Neural progenitor cell (in vitro differentiated cells): ENCODE results near the gene NAT10. TPM values are rescaled to one million over a fixed set of nuclear protein-coding genes. Genes with fewer than 3 reads are reported as not detected.
"Not testable (repeated sequence)": the region's sequence is repeated elsewhere in the genome, so short reads cannot be mapped to it uniquely, and the experiment has no call there.

Source experiments
- DNase-seq: peaks from one replicate; pipeline ENCODE4 v3.0.0-alpha.2; 2016; ENCODE audit warnings: low spot score
- H2AFZ ChIP-seq: fragments of 200-600 bp; sonication (generic); replicated peaks from 2 replicates; pipeline ENCODE4 v1.6.1; 2016; ENCODE audit warnings: antibody characterized with exemption
- H3F3A ChIP-seq: fragments of 200-600 bp; sonication (generic); 2 replicates; pipeline ENCODE4 v1.6.1; 2016; ENCODE audit warnings: antibody characterized with exemption, low read depth
- H3K27ac ChIP-seq: fragments of 200-600 bp; sonication (generic); 2 replicates; pipeline ENCODE4 v1.5.1; 2016; ENCODE audit warnings: mild to moderate bottlenecking
- H3K27me3 ChIP-seq: fragments of 200-600 bp; sonication (generic); 2 replicates; pipeline ENCODE4 v1.6.1; 2016; ENCODE audit warnings: mild to moderate bottlenecking, moderate library complexity
- H3K36me3 ChIP-seq: fragments of 200-600 bp; sonication (generic); 2 replicates; pipeline ENCODE4 v1.5.1; 2016
- H3K4me1 ChIP-seq: fragments of 200-600 bp; sonication (generic); 2 replicates; pipeline ENCODE4 v1.6.1; 2016; ENCODE audit warnings: mixed run types
- H3K4me2 ChIP-seq: fragments of 200-600 bp; sonication (generic); 2 replicates; pipeline ENCODE4 v1.6.1; 2016
- H3K4me3 ChIP-seq: fragments of 200-600 bp; sonication (generic); 2 replicates; pipeline ENCODE4 v1.5.1; 2016
- H3K79me2 ChIP-seq: fragments of 200-600 bp; sonication (generic); 2 replicates; pipeline ENCODE4 v1.6.1; 2016; ENCODE audit warnings: low read depth
- H3K9ac ChIP-seq: fragments of 200-600 bp; sonication (generic); 2 replicates; pipeline ENCODE4 v1.6.1; 2016
- H3K9me3 ChIP-seq: fragments of 200-600 bp; sonication (generic); 2 replicates; pipeline ENCODE4 v1.5.1; 2016; ENCODE audit warnings: low read depth
- H4K20me1 ChIP-seq: fragments of 200-600 bp; sonication (generic); 2 replicates; pipeline ENCODE4 v1.6.1; 2016; ENCODE audit warnings: low read depth
- H3K27ac Mint-ChIP-seq: 3 replicates; pipeline ENCODE4 v1.8.0; 2021; ENCODE audit warnings: mixed read lengths
- H3K27me3 Mint-ChIP-seq: 2 replicates; pipeline ENCODE4 v1.8.0; 2022; ENCODE audit warnings: low read depth, mild to moderate bottlenecking, inconsistent platforms, moderate library complexity, mixed read lengths; ENCODE audit not compliant: insufficient read depth
- H3K36me3 Mint-ChIP-seq: 3 replicates; pipeline ENCODE4 v1.8.0; 2021; ENCODE audit warnings: mixed read lengths
- H3K4me1 Mint-ChIP-seq: 3 replicates; pipeline ENCODE4 v1.8.0; 2021; ENCODE audit warnings: mixed read lengths
- H3K4me3 Mint-ChIP-seq: 3 replicates; pipeline ENCODE4 v1.8.0; 2021; ENCODE audit warnings: mild to moderate bottlenecking, moderate library complexity, mixed read lengths
- H3K9me3 Mint-ChIP-seq: 3 replicates; pipeline ENCODE4 v1.8.0; 2020; ENCODE audit warnings: mixed read lengths
- EZH2 ChIP-seq: fragments of 200-600 bp; sonication (generic); IDR thresholded peaks from 2 replicates; pipeline ENCODE4 v1.6.1; 2017; ENCODE audit warnings: antibody characterized with exemption, mild to moderate bottlenecking, moderate library complexity
- EZH2phosphoT487 ChIP-seq: fragments of 200-600 bp; sonication (generic); IDR thresholded peaks from 2 replicates; pipeline ENCODE4 v1.6.1; 2017; ENCODE audit warnings: antibody characterized with exemption
- total RNA-seq: library from RNA; depleted of rRNA; stranded (reverse); fragments of >200 nt; gene quantifications from 2 replicates; pipeline ENCODE4 v1.2.3, GENCODE V29; 2015; ENCODE audit warnings: low replicate concordance
- TF ChIP-seq, protein P1 (sequence below): fragments of 200-600 bp; sonication (generic); IDR thresholded peaks from 2 replicates; pipeline ENCODE4 v1.5.1; 2017; ENCODE audit warnings: antibody characterized with exemption, mild to moderate bottlenecking

The NAT10 gene
- total RNA-seq, 1 donor from 2014 or later, result 42.9 TPM

DNA sequence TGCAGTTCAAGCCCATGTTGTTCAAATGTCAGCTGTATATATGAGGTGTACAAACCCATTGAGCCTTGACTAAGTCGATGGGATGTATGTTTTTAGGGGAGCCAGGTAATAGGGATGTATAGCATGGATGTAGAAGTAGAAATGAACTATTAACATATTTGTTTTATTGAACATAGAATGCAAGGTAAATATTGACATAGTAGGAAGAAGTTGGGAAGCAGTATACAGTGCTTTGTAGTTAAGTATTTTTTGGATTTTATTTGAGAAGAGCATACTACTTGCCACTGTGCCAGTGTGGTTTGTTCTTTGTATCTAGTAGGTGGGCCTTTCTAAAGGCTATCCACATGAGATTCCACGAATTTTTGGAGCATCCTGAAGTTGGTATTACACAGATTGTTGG is 20.8 kb upstream of the NAT10 start:
- Histone ChIP-seq H3K9me3 (no peaks in the 10 kb centered on the region), H3K27me3 (no peaks in the 10 kb centered on the region), H3K4me2 (no peak overlapping the region), H3K4me3 (no peak overlapping the region), H2AFZ (no peak overlapping the region), H3K79me2 (peaks cover 88% of the 10 kb centered on the region), H3K4me1 (no peaks in the 10 kb centered on the region), H3K27ac (no peak overlapping the region), H4K20me1 (peaks cover 47% of the 10 kb centered on the region), H3K36me3 (peaks cover 47% of the 10 kb centered on the region), H3F3A (peaks cover 21% of the 10 kb centered on the region), H3K9ac (no peak overlapping the region)
- no peak for DNase-seq
- Mint-ChIP-seq H3K27me3 (peaks cover 4% of the 10 kb centered on the region), H3K27ac (no peak overlapping the region), H3K4me1 (no peaks in the 10 kb centered on the region), H3K36me3 (peaks cover 45% of the 10 kb centered on the region), H3K9me3 (no peaks in the 10 kb centered on the region), H3K4me3 (no peak overlapping the region)
- no peak for TF ChIP-seq EZH2phosphoT487
- TF ChIP-seq EZH2, result no peak
- TF ChIP-seq, protein P1, sequence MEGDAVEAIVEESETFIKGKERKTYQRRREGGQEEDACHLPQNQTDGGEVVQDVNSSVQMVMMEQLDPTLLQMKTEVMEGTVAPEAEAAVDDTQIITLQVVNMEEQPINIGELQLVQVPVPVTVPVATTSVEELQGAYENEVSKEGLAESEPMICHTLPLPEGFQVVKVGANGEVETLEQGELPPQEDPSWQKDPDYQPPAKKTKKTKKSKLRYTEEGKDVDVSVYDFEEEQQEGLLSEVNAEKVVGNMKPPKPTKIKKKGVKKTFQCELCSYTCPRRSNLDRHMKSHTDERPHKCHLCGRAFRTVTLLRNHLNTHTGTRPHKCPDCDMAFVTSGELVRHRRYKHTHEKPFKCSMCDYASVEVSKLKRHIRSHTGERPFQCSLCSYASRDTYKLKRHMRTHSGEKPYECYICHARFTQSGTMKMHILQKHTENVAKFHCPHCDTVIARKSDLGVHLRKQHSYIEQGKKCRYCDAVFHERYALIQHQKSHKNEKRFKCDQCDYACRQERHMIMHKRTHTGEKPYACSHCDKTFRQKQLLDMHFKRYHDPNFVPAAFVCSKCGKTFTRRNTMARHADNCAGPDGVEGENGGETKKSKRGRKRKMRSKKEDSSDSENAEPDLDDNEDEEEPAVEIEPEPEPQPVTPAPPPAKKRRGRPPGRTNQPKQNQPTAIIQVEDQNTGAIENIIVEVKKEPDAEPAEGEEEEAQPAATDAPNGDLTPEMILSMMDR, result no peak

DNA sequence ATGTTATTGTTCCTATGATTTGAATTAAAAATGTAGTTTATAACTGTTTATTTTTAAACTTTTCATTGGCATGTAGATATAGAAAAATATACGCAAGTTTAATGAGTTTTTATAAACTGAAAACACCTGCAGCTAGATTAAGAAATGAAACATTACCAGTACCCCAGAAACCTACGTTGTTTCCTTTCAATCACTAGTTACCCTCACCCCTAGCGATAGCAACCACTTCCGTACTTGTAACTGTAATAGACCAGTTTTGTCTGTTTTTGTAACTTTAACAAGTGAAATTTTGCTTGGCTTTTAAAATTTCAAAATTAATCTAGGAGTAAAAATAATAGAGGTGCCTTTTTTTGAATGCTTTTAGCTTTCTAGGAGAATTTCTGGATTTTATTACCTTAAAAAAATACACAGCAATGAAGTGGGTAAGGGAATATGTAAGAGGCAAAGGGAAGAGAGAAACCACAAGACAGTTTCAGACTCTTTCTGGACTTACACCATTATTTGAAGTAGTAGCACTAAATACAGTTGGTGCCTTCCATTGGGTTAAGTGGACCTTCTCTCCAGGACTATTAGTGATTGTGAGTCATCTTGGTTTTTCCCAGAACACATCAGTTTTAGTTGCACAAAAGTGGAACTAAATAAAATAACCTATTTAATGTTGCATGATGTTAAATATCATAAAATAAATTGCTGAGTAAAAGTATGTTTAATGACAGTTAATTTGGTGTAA is 18.7 kb upstream of the NAT10 start:
- H3K27me3 Mint-ChIP-seq, result peaks cover 4% of the 10 kb centered on the region
- Histone ChIP-seq H3K9me3 (no peaks in the 10 kb centered on the region), H3K79me2 (peaks cover 88% of the 10 kb centered on the region), H3F3A (peaks cover 36% of the 10 kb centered on the region), H3K4me3 (no peak overlapping the region), H3K36me3 (peaks cover 60% of the 10 kb centered on the region), H3K4me2 (no peak overlapping the region), H3K27ac (no peak overlapping the region), H2AFZ (no peak overlapping the region), H4K20me1 (peaks cover 57% of the 10 kb centered on the region), H3K9ac (no peak overlapping the region), H3K4me1 (no peaks in the 10 kb centered on the region), H3K27me3 (no peaks in the 10 kb centered on the region)
- H3K36me3 Mint-ChIP-seq, result peaks cover 50% of the 10 kb centered on the region
- TF ChIP-seq EZH2phosphoT487, result no peak
- H3K9me3 Mint-ChIP-seq, result no peaks in the 10 kb centered on the region
- no peak overlapping the region for H3K4me3 Mint-ChIP-seq
- H3K27ac Mint-ChIP-seq, result no peak overlapping the region
- no peak for DNase-seq
- no peaks in the 10 kb centered on the region for H3K4me1 Mint-ChIP-seq

DNA sequence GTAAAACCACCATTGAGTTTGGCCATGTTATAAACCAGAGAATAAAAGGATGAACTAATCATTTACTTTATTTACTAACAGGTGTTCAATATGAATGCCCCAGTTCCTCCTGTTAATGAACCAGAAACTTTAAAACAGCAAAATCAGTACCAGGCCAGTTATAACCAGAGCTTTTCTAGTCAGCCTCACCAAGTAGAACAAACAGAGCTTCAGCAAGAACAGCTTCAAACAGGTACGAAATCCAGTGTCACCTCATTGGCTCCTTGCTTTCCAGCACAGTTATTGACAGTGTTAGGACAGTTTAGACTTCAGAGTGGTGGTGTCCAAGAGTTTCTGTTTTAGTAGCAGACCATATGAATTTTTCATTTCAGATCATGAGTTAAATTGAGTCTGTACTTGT is 13.6 kb upstream of the NAT10 start:
- Histone ChIP-seq H3K27ac (no peak overlapping the region), H3K9me3 (no peaks in the 10 kb centered on the region), H3K4me3 (no peak overlapping the region), H3K36me3 (peaks cover 66% of the 10 kb centered on the region), H3K4me1 (no peaks in the 10 kb centered on the region), H3K27me3 (no peaks in the 10 kb centered on the region), H3K4me2 (no peak overlapping the region), H2AFZ (no peak overlapping the region), H3K9ac (no peak overlapping the region), H3K79me2 (peaks cover 82% of the 10 kb centered on the region), H4K20me1 (peaks cover 64% of the 10 kb centered on the region), H3F3A (peaks cover 42% of the 10 kb centered on the region)
- H3K36me3 Mint-ChIP-seq, result peaks cover 42% of the 10 kb centered on the region
- no peaks in the 10 kb centered on the region for H3K9me3 Mint-ChIP-seq
- no peaks in the 10 kb centered on the region for H3K27me3 Mint-ChIP-seq
- H3K4me3 Mint-ChIP-seq, result no peak overlapping the region
- H3K4me1 Mint-ChIP-seq, result no peaks in the 10 kb centered on the region
- TF ChIP-seq, protein P1, result no peak
- TF ChIP-seq EZH2phosphoT487, result no peak
- TF ChIP-seq EZH2, result no peak
- no peak for DNase-seq
- H3K27ac Mint-ChIP-seq, result no peak overlapping the region

DNA sequence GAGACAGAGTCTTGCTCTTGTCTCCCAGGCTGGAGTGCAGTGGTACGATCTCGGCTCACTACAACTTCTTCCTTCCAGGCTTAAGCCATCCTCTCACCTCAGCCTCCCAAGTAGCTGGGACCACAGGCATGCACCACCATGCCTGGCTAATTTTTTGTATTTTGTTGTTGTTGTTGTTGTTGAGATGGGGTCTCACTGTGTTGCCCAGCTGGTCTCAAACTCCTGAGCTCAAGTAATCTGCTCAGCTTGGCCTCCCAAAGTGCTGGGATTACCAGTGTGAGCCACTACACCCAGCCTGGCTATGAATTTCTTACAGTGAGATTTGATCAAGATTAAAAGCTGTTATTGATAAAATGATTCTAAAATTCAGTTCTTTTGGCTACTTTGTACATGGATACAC is 10.5 kb upstream of the NAT10 start:
- H3K9me3 ChIP-seq, H2AFZ ChIP-seq, H3K27ac ChIP-seq, H3K4me1 Mint-ChIP-seq, H3K9ac ChIP-seq, H3K9me3 Mint-ChIP-seq, H3K4me3 ChIP-seq, H3K4me2 ChIP-seq, H3K27ac Mint-ChIP-seq, H3K27me3 Mint-ChIP-seq, H3K4me3 Mint-ChIP-seq, DNase-seq, H3K27me3 ChIP-seq, H3K4me1 ChIP-seq: not testable (repeated sequence)
- peaks cover 69% of the 10 kb centered on the region for H4K20me1 ChIP-seq
- peaks cover 79% of the 10 kb centered on the region for H3K36me3 ChIP-seq
- peaks cover 50% of the 10 kb centered on the region for H3K36me3 Mint-ChIP-seq
- peaks cover 57% of the 10 kb centered on the region for H3K79me2 ChIP-seq
- peaks cover 62% of the 10 kb centered on the region for H3F3A ChIP-seq
